GM21515 (cell line): Measurements from ENCODE around the gene ARID1B.

Source experiments
- ATAC-seq: cut with Tn5 transposase; IDR thresholded peaks from one replicate; pipeline ENCODE4 v1.9.1; 2021; ENCODE audit not compliant: unreplicated experiment

Gene ARID1B

GRCh38 chr6:157014871-157015270 lies 237.7 kb downstream of the ARID1B start:
- ATAC-seq, result no peak

- ATAC-seq, result no peak
These were observed 239.8 kb downstream of the ARID1B start for GRCh38 chr6:157017022-157017421.

GRCh38 chr6:157017861-157018260 lies 240.7 kb downstream of the ARID1B start:
- ATAC-seq, result no peak

- ATAC-seq, result no peak
These were observed 242.0 kb downstream of the ARID1B start for GRCh38 chr6:157019115-157019641.

GRCh38 chr6:157019733-157020132 lies 242.6 kb downstream of the ARID1B start:
- no peak for ATAC-seq

GRCh38 chr6:157020398-157020797 lies 243.2 kb downstream of the ARID1B start:
- ATAC-seq, result no peak

- ATAC-seq, result peak; percentile 41
These were observed 243.7 kb downstream of the ARID1B start for GRCh38 chr6:157020881-157021343.

GRCh38 chr6:157021344-157021992 lies 244.3 kb downstream of the ARID1B start:
- peak; percentile 71 for ATAC-seq

- ATAC-seq, result peak; percentile 55
These were observed 245.0 kb downstream of the ARID1B start for GRCh38 chr6:157021993-157022740.

GRCh38 chr6:157023958-157024357 lies 246.8 kb downstream of the ARID1B start:
- ATAC-seq, result no peak

- ATAC-seq, result no peak
These were observed 247.6 kb downstream of the ARID1B start for GRCh38 chr6:157024745-157025144.

GRCh38 chr6:157025437-157025836 lies 248.3 kb downstream of the ARID1B start:
- no peak for ATAC-seq

GRCh38 chr6:157029980-157030690 lies 253.0 kb downstream of the ARID1B start:
- ATAC-seq, result no peak

- no peak for ATAC-seq
These were observed 253.6 kb downstream of the ARID1B start for GRCh38 chr6:157030755-157031154.

GRCh38 chr6:157032923-157033322 lies 255.7 kb downstream of the ARID1B start:
- ATAC-seq, result no peak

- ATAC-seq, result no peak
These were observed 256.4 kb downstream of the ARID1B start for GRCh38 chr6:157033428-157034140.

- ATAC-seq, result no peak
These were observed 257.5 kb downstream of the ARID1B start for GRCh38 chr6:157034436-157035230.

GRCh38 chr6:157035546-157035945 lies 258.4 kb downstream of the ARID1B start:
- ATAC-seq, result no peak

- no peak for ATAC-seq
These were observed 259.1 kb downstream of the ARID1B start for GRCh38 chr6:157036245-157036711.

GRCh38 chr6:157037165-157037564 lies 260.0 kb downstream of the ARID1B start:
- no peak for ATAC-seq
